K562 (cell line): ENCODE data around the gene C1QTNF12. TPM values are rescaled to one million over a fixed set of nuclear protein-coding genes. Genes with fewer than 3 reads are reported as not detected.

Experiments used
- BRF1 ChIP-seq: IDR thresholded peaks from 3 replicates; pipeline ENCODE4 v1.6.1; 2011; ENCODE audit warnings: borderline replicate concordance, mild to moderate bottlenecking; ENCODE audit not compliant: insufficient read length; ENCODE audit errors: extremely low read depth
- CBFA2T3 ChIP-seq: fragments of 450-650 bp; IDR thresholded peaks from 2 replicates; pipeline ENCODE4 v1.6.1; 2017
- CHCHD3 ChIP-seq: fragments of 250-450 bp; sonication (Bioruptor Pico); IDR thresholded peaks from 2 replicates; pipeline ENCODE4 v2.1.2; 2022; ENCODE audit warnings: mild to moderate bottlenecking
- GTF2B ChIP-seq: IDR thresholded peaks from 2 replicates; pipeline ENCODE4 v1.6.1; 2011; ENCODE audit not compliant: insufficient read length; ENCODE audit errors: extremely low read depth
- HMG20A ChIP-seq: fragments of 450-650 bp; formaldehyde crosslinking; conservative IDR thresholded peaks from 2 replicates; pipeline ENCODE4 v1.4.0; 2020; ENCODE audit warnings: mild to moderate bottlenecking, mixed read lengths
- MITF ChIP-seq: IDR thresholded peaks from 2 replicates; pipeline ENCODE4 v1.6.1; 2014; ENCODE audit warnings: antibody characterized with exemption
- MYNN ChIP-seq, 2 experiments: sonication (generic); formaldehyde crosslinking in 1 of 2; IDR thresholded peaks; 2 replicates each; pipeline versions ENCODE4 v1.5.0 to v1.6.1; 2016 to 2020; ENCODE audit warnings: antibody characterized with exemption in 1 of 2, missing genetic modification reagents in 1 of 2
- PRMT5 ChIP-seq: sonication (generic); formaldehyde crosslinking; IDR thresholded peaks from 2 replicates; pipeline ENCODE4 v1.5.0; 2020; ENCODE audit warnings: missing genetic modification reagents
- RBM34 ChIP-seq: fragments of 200-400 bp; formaldehyde crosslinking; IDR thresholded peaks from 2 replicates; pipeline ENCODE4 v1.6.1; 2018; ENCODE audit warnings: low read length, borderline replicate concordance; ENCODE audit not compliant: insufficient read depth
- RBM39 ChIP-seq: fragments of 200-400 bp; formaldehyde crosslinking; optimal IDR thresholded peaks from 2 replicates; pipeline ENCODE3; 2018; ENCODE audit warnings: low read depth, low read length
- SAFB2 ChIP-seq: fragments of 200-400 bp; formaldehyde crosslinking; IDR thresholded peaks from 2 replicates; pipeline ENCODE4 v1.6.1; 2018; ENCODE audit warnings: borderline replicate concordance, low read length, low read depth, moderate library complexity; ENCODE audit not compliant: severe bottlenecking
- SNIP1 ChIP-seq: fragments of 450-650 bp; IDR thresholded peaks from 2 replicates; pipeline ENCODE4 v1.7.1; 2017; ENCODE audit warnings: low read depth, mild to moderate bottlenecking
- TCF7 ChIP-seq: sonication (generic); IDR thresholded peaks from 2 replicates; pipeline ENCODE4 v1.6.1; 2016; ENCODE audit warnings: antibody characterized with exemption, borderline replicate concordance
- TEAD2 ChIP-seq: fragments of 450-650 bp; IDR thresholded peaks from 2 replicates; pipeline ENCODE4 v1.6.1; 2016; ENCODE audit warnings: missing genetic modification characterization, control low read depth, missing compliant biosample characterization
- TGIF2 ChIP-seq: sonication (generic); formaldehyde crosslinking; IDR thresholded peaks from 2 replicates; pipeline ENCODE4 v1.8.1; 2022; ENCODE audit warnings: mild to moderate bottlenecking, missing genetic modification reagents, moderate library complexity
- U2AF1 ChIP-seq: fragments of 200-400 bp; formaldehyde crosslinking; optimal IDR thresholded peaks from 2 replicates; pipeline ENCODE3; 2017; ENCODE audit warnings: mild to moderate bottlenecking, low read depth, low read length, moderate library complexity
- ZBTB7A ChIP-seq: IDR thresholded peaks from 2 replicates; pipeline ENCODE4 v1.6.1; 2011; ENCODE audit warnings: low read depth, mild to moderate bottlenecking, low read length, moderate library complexity, borderline replicate concordance; ENCODE audit not compliant: control insufficient read depth
- ZNF146 ChIP-seq: IDR thresholded peaks from one replicate; pipeline ENCODE4 v1.6.1; 2018; ENCODE audit warnings: missing compliant biosample characterization; ENCODE audit not compliant: unreplicated experiment
- ZNF311 ChIP-seq: fragments of 250-450 bp; sonication (Bioruptor Pico); IDR thresholded peaks from 2 replicates; pipeline ENCODE4 v1.4.0; 2020; ENCODE audit warnings: mild to moderate bottlenecking, moderate library complexity
- ZNF436 ChIP-seq: fragments of 250-450, 450-650 bp; sonication (Bioruptor Pico); formaldehyde crosslinking; IDR thresholded peaks from 2 replicates; pipeline ENCODE4 v1.7.0; 2020; ENCODE audit warnings: mild to moderate bottlenecking
- ZNF512 ChIP-seq: IDR thresholded peaks from 2 replicates; pipeline ENCODE4 v1.6.1; 2016; ENCODE audit warnings: missing genetic modification characterization, missing compliant biosample characterization
- ZZZ3 ChIP-seq: fragments of 450-650 bp; IDR thresholded peaks from 2 replicates; pipeline ENCODE4 v1.6.1; 2016; ENCODE audit warnings: antibody characterized with exemption, mild to moderate bottlenecking, moderate library complexity
- polyA plus RNA-seq, 8 experiments: library from polyadenylated mRNA; depleted of rRNA in 4 of 8; stranded (reverse) in 5 of 8; unstranded in 3 of 8; fragments of >200 nt; fragmentation: Nextera tagmentation in 2 of 8; fragmentation: Illumina TruSeq in 1 of 8; extraction: Ambion mirVana in 2 of 8; extraction: Trizol in 1 of 8; gene quantifications; 2 replicates each; pipeline versions ENCODE4 v1.2.1 to v1.2.3, GENCODE V29; 2011 to 2014; ENCODE audit warnings: inconsistent platforms in 1 of 8, missing spikeins in 1 of 8
- total RNA-seq, 7 experiments: library from RNA; depleted of rRNA in 6 of 7; stranded (reverse); fragments of >200 nt in 6 of 7; fragmentation: Illumina TruSeq in 2 of 7; extraction: Trizol in 2 of 7; gene quantifications; 2 replicates each; pipeline versions ENCODE4 v1.2.1 to v1.2.3, GENCODE V29; 2011 to 2021; ENCODE audit warnings: low replicate concordance in 1 of 7
- TF ChIP-seq, protein P1 (sequence below): fragments of 450-650 bp; formaldehyde crosslinking; IDR thresholded peaks from 2 replicates; pipeline ENCODE4 v1.4.0; 2020; ENCODE audit warnings: mild to moderate bottlenecking, moderate library complexity

Gene C1QTNF12
- total and polyA plus RNA-seq, 9 of the 15 experiments (the other 6 are each of a cell fraction or from before 2014, with no cell fraction given), result 0.11 to 4.3 (median 0.93) TPM; not detected in 3

DNA sequence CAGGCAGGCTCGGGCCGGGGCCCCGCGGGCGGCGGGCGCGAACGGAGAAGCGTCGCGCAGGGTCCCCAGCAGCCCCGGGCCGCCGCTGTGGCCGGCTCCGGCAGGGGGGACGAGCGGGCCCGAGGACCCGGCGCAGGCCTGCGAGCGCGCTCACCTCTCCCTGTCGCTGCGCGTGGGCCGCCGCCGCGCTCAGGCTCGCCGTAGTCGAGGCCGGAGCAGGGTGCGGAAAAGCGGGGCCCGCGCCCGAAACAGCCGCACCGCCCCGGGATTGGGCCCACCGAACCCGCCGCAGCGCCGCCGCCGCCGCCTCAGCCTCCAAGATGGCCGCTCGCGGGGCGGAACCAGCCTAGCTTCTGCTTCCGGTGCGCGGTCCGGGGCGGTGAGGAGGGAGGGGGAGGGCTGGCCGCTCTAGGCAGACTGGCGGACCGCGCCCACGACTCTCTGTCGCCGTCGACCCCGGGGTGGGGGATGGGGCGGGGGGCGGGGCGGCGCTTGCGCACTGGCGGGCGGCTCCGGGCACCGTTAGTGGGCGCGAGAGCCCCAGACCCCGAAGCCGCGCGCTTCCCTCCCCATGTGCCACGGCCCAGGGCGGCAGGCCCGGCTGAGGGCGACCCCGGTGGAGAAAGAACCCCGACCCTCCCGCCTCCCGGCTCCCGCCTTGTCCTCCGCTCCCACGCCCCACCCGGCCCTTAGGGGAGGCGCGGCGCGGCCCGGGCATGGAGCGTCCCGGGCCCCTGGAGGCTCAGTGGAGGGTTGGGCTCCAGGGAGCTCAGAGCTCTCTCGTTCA lies 27.2 kb upstream of the C1QTNF12 start, which contains the start of gene UBE2J2 (continued):
- TF ChIP-seq ZBTB7A (peak; percentile 73; the same call in 1 of the 2 replicates), TGIF2 (no peak; the same call in 1 of the 2 replicates), HMG20A (no peak), BRF1 (no peak), SNIP1 (peak; percentile 83), ZZZ3 (no peak), PRMT5 (CRISPR knock-in tag) (no peak), ZNF512 (tag) (no peak), TCF7 (0 out of 2 replicates have a peak, but pooled peaks have one; percentile 60), GTF2B (no peak), CBFA2T3 (no peak), ZNF311 (CRISPR knock-in tag) (no peak), RBM34 (no peak), ZNF436 (CRISPR knock-in tag) (no peak), MYNN (IDR thresholded peaks at IDR 0.05) (no peak), MYNN (CRISPR knock-in tag; IDR thresholded peaks at IDR 0.05) (no peak), U2AF1 (peak; percentile 84), RBM39 (no peak), CHCHD3 (CRISPR knock-in tag) (no peak), ZNF146 (CRISPR knock-in tag) (peak; percentile 3), MITF (no peak), TEAD2 (no peak), SAFB2 (no peak)
- TF ChIP-seq, protein P1, sequence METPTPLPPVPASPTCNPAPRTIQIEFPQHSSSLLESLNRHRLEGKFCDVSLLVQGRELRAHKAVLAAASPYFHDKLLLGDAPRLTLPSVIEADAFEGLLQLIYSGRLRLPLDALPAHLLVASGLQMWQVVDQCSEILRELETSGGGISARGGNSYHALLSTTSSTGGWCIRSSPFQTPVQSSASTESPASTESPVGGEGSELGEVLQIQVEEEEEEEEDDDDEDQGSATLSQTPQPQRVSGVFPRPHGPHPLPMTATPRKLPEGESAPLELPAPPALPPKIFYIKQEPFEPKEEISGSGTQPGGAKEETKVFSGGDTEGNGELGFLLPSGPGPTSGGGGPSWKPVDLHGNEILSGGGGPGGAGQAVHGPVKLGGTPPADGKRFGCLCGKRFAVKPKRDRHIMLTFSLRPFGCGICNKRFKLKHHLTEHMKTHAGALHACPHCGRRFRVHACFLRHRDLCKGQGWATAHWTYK (CRISPR knock-in tag), result peak; percentile 54; the same call in 1 of the 2 replicates
